GM19455 (cell line): ENCODE measurements around the gene EXOG.

Source experiments
- ATAC-seq: cut with Tn5 transposase; IDR thresholded peaks from one replicate; pipeline ENCODE4 v1.9.1; 2021; ENCODE audit not compliant: unreplicated experiment

Gene EXOG

GRCh38 chr3:38507120-38507519 lies 11.0 kb downstream of the EXOG start:
- ATAC-seq = peak; percentile 82

GRCh38 chr3:38509732-38510131 lies 13.6 kb downstream of the EXOG start:
- ATAC-seq = no peak

- ATAC-seq = no peak
These were observed 14.5 kb downstream of the EXOG start for GRCh38 chr3:38510631-38511030.

GRCh38 chr3:38511546-38511945 lies 15.4 kb downstream of the EXOG start:
- ATAC-seq = no peak

- no peak for ATAC-seq
These were observed 19.2 kb downstream of the EXOG start for GRCh38 chr3:38515367-38515766.

- ATAC-seq = no peak
These were observed 20.5 kb downstream of the EXOG start for GRCh38 chr3:38516669-38517068.

DNA sequence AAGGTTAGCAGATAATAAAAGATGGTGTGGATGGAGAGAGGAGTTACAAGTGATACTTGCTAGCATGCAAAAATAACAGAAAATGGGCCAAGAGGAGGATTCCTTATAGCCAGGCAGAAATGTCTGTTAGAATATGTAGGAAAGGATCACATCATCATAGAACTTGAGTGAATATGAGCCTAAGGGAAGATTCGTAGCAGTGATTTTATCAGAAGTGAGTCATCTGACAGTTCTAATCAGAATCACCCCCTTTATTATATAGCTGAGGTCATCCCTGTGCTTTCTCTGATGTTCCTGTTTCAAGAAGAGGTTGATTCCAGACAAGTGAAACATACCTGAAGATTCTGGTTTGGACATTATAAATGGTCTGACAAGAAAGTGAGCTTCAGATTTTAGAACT lies 22.9 kb downstream of the EXOG start:
- ATAC-seq = no peak

DNA sequence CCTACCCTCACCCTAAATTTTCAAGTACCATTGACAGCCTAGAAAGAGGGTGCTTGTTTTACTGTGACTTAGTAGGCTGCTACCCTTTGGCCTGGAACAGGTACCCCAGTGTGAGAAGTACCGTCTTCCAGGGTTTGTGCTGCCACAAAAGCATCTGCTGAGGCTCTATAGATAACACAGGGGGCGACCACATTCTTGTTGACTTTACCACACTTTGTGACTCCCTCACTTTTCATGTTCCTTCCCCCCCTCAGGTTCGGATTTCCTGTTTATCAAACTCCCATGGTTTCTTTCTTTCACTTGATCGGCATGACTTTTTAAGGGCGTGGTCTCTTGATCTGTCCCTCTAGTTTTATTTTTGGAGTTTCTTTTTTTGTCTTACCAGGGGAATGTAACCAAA lies 23.5 kb downstream of the EXOG start:
- ATAC-seq = no peak

GRCh38 chr3:38521391-38521987 lies 25.3 kb downstream of the EXOG start:
- ATAC-seq = no peak

- no peak for ATAC-seq
These were observed 25.9 kb downstream of the EXOG start for GRCh38 chr3:38522002-38522401.

- ATAC-seq = no peak
These were observed 28.1 kb downstream of the EXOG start for GRCh38 chr3:38524141-38524739.

DNA sequence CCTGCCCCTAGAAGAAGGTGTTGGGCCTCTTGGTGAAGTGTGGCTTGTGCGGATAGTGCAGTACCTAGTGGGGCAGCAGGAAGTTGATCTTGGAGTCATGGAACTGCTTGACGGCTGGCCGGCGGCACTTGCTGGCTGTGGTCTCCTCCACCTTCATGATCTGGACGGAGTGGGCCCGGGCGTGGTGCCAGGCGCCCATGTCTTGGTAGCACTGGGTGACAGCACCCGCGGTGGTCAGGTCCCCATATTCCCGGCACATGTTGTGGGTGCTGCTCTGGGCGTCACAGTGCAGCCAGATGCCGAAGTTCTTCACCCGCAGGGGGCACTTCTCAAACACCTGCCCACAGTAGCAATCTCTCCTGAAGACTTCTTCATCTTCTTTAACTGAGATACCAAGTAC lies 30.7 kb downstream of the EXOG start:
- ATAC-seq = no peak

DNA sequence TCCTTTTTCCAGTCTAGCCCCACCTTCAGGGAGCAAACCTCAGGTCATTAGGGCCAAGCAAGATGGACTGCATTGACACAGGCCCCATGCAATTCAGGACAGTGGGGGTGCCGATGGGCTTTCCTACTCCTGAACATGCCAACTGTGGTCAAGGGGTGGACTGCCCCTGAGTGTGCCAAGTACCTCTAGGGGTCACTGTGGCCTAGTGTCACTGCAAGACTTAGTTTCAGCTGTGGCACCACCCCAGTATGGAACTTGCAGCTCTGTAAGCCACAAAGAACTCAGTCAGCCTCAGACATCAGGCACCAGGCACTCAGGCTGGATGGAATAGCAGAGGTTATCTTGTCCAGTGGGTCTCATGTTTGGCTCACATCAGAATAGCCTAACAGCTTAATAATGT lies 32.3 kb downstream of the EXOG start:
- no peak for ATAC-seq

DNA sequence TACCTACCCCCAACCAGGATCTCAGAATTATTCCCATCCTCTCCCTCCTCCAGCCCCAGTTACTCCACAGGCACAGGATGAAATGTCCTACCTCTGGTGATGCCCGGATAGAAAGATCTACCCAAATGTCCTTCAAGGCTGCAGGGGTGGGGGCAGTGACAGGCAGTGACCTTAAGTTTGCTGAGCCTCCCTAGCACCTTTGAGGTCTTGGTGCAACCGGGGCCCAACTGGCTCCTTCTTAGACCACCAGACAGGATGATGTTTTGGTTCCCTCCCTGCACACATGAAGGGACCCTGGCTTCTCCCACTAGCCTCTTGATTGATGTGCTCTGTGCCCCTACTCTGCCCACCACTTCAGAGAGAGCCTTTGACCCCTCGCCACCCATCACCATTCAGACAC lies 36.4 kb downstream of the EXOG start:
- ATAC-seq = no peak

- no peak for ATAC-seq
These were observed 37.3 kb downstream of the EXOG start for GRCh38 chr3:38533285-38533976.

DNA sequence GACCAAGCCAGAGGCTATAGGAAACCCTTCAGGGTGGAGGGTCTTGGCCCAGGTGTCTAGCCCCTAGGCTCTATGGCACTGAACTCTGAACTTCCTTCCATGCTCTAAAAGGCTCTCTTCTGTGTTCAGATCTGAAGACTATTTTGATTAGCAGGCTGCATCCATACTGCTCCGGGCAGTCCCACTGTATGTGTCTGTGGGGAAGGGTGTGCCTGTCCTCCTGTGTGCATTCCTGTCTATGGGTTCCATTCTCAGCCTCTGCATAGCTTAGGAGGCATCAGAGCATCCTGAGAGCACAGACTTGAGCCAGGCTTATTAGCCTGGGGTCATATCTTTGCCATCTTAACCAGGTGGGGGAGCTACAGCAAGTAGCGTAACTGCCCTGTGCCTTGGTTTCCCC lies 38.0 kb downstream of the EXOG start:
- ATAC-seq = no peak

DNA sequence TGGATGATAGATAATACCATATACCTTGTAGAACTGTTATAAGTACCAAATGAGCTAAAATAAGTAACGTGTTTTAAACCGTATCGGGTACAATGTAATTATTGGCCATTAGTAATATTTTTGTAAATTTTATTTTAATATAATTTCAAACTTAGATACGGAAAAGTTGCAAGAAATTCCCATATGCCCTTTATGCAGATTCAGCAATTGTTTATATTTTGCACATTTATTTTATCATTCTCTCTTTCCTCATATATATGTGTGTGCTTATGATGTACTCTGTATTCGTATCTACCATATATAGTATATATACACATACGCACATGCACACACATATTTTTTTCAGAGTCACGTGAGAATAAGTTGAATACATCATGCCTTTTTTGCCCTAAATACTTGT lies 38.5 kb downstream of the EXOG start:
- no peak for ATAC-seq

DNA sequence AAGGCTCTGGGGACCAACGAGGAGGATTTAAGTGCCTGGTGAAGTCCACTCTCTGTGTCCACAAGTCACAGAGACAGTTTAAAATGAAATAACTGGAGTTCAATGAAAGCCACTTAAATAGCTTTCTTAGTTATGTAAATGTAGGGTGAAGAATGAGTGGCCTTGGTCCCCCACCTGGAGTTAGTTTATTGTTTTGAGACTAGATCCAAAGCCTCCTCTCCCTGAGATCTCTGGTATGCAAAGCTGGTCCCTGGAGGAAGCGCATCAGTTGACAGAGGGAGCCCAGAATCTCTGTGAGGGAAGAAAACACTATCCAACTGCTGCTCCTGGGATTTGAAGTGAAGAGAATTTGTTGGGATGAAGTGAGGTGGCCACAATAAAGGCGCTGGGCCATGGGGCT lies 40.5 kb downstream of the EXOG start:
- ATAC-seq = no peak

DNA sequence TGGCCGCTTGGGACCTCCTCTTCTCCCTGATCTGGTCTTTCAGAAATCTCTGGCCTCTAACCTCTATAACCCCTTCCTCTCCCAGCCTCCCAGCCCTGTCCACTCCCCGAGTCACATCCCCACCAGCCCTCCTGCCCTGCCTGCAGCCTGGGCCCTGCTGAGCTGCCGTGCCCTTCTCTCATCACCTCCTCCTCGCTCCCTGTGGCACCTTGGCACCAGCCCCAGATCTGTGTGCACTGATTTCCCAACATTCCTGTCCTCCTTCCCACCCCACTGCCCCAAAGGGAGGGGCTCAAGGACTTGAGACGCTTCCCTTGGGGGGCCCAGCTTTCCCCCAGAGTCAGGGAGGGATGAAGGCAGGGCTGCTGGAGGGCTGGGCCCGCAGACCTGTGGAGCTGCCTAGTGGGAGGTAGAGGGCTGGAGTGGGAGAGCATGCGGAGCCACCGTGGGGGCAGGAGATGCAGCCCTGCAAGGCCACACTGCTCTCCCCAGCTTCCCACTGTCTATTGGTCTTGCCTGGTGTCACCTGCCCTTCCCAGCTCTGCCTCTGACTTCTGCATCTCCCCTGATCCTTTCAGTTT lies 42.7 kb downstream of the EXOG start:
- ATAC-seq = no peak

GRCh38 chr3:38541806-38542205 lies 45.7 kb downstream of the EXOG start:
- ATAC-seq = no peak

- ATAC-seq = no peak
These were observed 46.5 kb downstream of the EXOG start for GRCh38 chr3:38542401-38543298.
